CD4-positive, alpha-beta memory T cell (primary cell): ENCODE measurements around the gene RBX1. TPM values are rescaled to one million over a fixed set of nuclear protein-coding genes. Genes with fewer than 3 reads are reported as not detected.
A peak's percentile ranks its signal among the peaks of the same experiment; 100 is the strongest.

Source experiments
- CTCF ChIA-PET: fragments of 350-600 bp; sonication (Branson Sonifier 250); formaldehyde crosslinking; loops from one replicate; lab custom pipeline; 2021; ENCODE audit warnings: inconsistent platforms; ENCODE audit not compliant: partially characterized antibody; lab: Charles Lee
- POLR2A ChIA-PET: fragments of 350-600 bp; sonication (Branson Sonifier 250); formaldehyde crosslinking; loops from one replicate; lab custom pipeline; 2021; ENCODE audit not compliant: partially characterized antibody; lab: Charles Lee
- DNase-seq, 5 donors: peaks; one replicate each; pipeline versions ENCODE4 v3.0.0 to v3.0.0-alpha.2; 2020 to 2022; ENCODE audit warnings: mixed read lengths in 1 of 5
- H3K27ac ChIP-seq: one replicate; pipeline ENCODE4 v1.7.0; 2013; ENCODE audit warnings: low read depth, low read length
- H3K27me3 ChIP-seq: 2 replicates; pipeline ENCODE4 v1.7.0; 2013; ENCODE audit warnings: mild to moderate bottlenecking, low read length, moderate library complexity; ENCODE audit not compliant: insufficient read depth
- H3K36me3 ChIP-seq: 2 replicates; pipeline ENCODE4 v1.7.0; 2013; ENCODE audit warnings: mild to moderate bottlenecking, low read length, moderate library complexity; ENCODE audit not compliant: insufficient read depth
- H3K4me1 ChIP-seq: 2 replicates; pipeline ENCODE4 v1.7.0; 2013; ENCODE audit warnings: mild to moderate bottlenecking, low read length, moderate library complexity; ENCODE audit not compliant: insufficient read depth
- H3K4me3 ChIP-seq, 2 donors: one replicate each; pipeline ENCODE4 v1.7.0; 2013; ENCODE audit warnings: low read length in 2 of 2, mild to moderate bottlenecking in 1 of 2
- H3K9me3 ChIP-seq, 2 donors: one replicate each; pipeline ENCODE4 v1.7.0; 2013; ENCODE audit warnings: low read length in 2 of 2, control low read depth in 1 of 2; ENCODE audit not compliant: control insufficient read depth in 1 of 2
- H3K27ac Mint-ChIP-seq, 7 donors: one replicate each; pipeline ENCODE4 v1.8.0; 2020 to 2021; ENCODE audit warnings: mixed read lengths in 7 of 7, mild to moderate bottlenecking in 6 of 7, inconsistent platforms in 3 of 7, moderate library complexity in 3 of 7
- H3K27me3 Mint-ChIP-seq, 2 donors: one replicate each; pipeline ENCODE4 v1.8.0; 2020 to 2021; ENCODE audit warnings: mixed read lengths in 2 of 2
- H3K36me3 Mint-ChIP-seq, 2 donors: one replicate each; pipeline ENCODE4 v1.8.0; 2020 to 2021; ENCODE audit warnings: mixed read lengths in 2 of 2, inconsistent platforms in 1 of 2, mild to moderate bottlenecking in 1 of 2
- H3K4me1 Mint-ChIP-seq, 4 donors: one replicate each; pipeline ENCODE4 v1.8.0; 2020 to 2021; ENCODE audit warnings: mixed read lengths in 4 of 4, mild to moderate bottlenecking in 1 of 4
- H3K4me3 Mint-ChIP-seq, 8 donors: one replicate each; pipeline ENCODE4 v1.8.0; 2020 to 2021; ENCODE audit warnings: mixed read lengths in 8 of 8, mild to moderate bottlenecking in 7 of 8, moderate library complexity in 6 of 8, inconsistent platforms in 3 of 8
- H3K9me3 Mint-ChIP-seq, 8 donors: one replicate each; pipeline ENCODE4 v1.8.0; 2020 to 2021; ENCODE audit warnings: mixed read lengths in 8 of 8, mild to moderate bottlenecking in 5 of 8, inconsistent platforms in 3 of 8, moderate library complexity in 1 of 8
- intact Hi-C: fragments of 100-400 bp; cut with micrococcal nuclease; formaldehyde crosslinking; loops from one replicate; pipeline ENCODE4 v1.15.1; 2023
- polyA plus RNA-seq, 2 donors: library from polyadenylated mRNA; unstranded; fragments of 300-500 nt; fragmentation: Illumina TruSeq; gene quantifications; one replicate each; pipeline ENCODE4 v1.2.3, GENCODE V29; 2021
- total RNA-seq, 2 experiments: library from RNA; stranded (reverse); gene quantifications; one replicate each; pipeline ENCODE4 v1.2.3, GENCODE V29; 2021

The RBX1 gene
- total and polyA plus RNA-seq, 4 experiments from 2014 or later, result 39.6 to 163 (median 98.3) TPM

- Mint-ChIP-seq H3K27me3 (no peaks in the 10 kb centered on the region), H3K4me3 (peak overlapping the region; percentile 22 to 64 (median 44)), H3K4me1 (peaks cover 4 to 6% (median 5%) of the 10 kb centered on the region in 4 donors), H3K36me3 (peaks cover 33 to 38% of the 10 kb centered on the region in 2 donors), H3K27ac (peak overlapping the region in 6 of 7 donors; percentile 48 to 84 (median 74)), H3K9me3 (no peaks in the 10 kb centered on the region)
- Histone ChIP-seq H3K4me3 (no peak overlapping the region), H3K36me3 (peaks cover 16% of the 10 kb centered on the region), H3K4me1 (peaks cover 4% of the 10 kb centered on the region), H3K27me3 (no peaks in the 10 kb centered on the region), H3K9me3 (no peaks in the 10 kb centered on the region), H3K27ac (no peak overlapping the region)
- intact Hi-C loops, result loop anchor here (1.0 kb wide), 4 partner anchors 29 to 379 kb away; partner anchors contain the start of genes RBX1 and ZC3H7B
- peak in 4 of 5 donors; percentile 63 to 72 (median 66) for DNase-seq
- ChIA-PET POLR2A (interaction anchor here (0.7 to 2.4 kb wide), 10 partner anchors 25 to 363 kb away, joined by 3 to 25 read pairs (median 8); partner anchors contain the start of genes EP300, RANGAP1, RBX1 and XPNPEP3), CTCF (interaction anchor here (0.7 to 6.0 kb wide), 62 partner anchors 9 to 860 kb away, joined by 3 to 133 read pairs (median 5); partner anchors contain the start of genes EP300, RANGAP1, RBX1 and ST13)
Measured at GRCh38 chr22:40922484-40923303, 28.5 kb upstream of the RBX1 start.

GRCh38 chr22:40928657-40929056, 22.5 kb upstream of the RBX1 start:
- DNase-seq, result no peak
- intact Hi-C loops, result no loop called here
- no peaks in the 10 kb centered on the region for H3K9me3 ChIP-seq
- Mint-ChIP-seq H3K27ac (no peak overlapping the region), H3K36me3 (peaks cover 28 to 43% of the 10 kb centered on the region in 2 donors), H3K9me3 (no peaks in the 10 kb centered on the region), H3K4me3 (no peak overlapping the region), H3K4me1 (peaks cover 0 to 1% (median 0%) of the 10 kb centered on the region in 4 donors), H3K27me3 (no peaks in the 10 kb centered on the region)
- H3K27me3 ChIP-seq, result no peaks in the 10 kb centered on the region
- CTCF ChIA-PET, result interaction anchor here (1.2 to 2.2 kb wide), 5 partner anchors 11 to 309 kb away, joined by 4 to 7 read pairs (median 4); partner anchors contain the start of gene EP300
- H3K4me3 ChIP-seq, result no peak overlapping the region
- POLR2A ChIA-PET, result no interaction called here
- H3K36me3 ChIP-seq, result peaks cover 16% of the 10 kb centered on the region
- no peaks in the 10 kb centered on the region for H3K4me1 ChIP-seq
- no peak overlapping the region for H3K27ac ChIP-seq

- Mint-ChIP-seq H3K27ac (no peak overlapping the region), H3K4me3 (no peak overlapping the region), H3K9me3 (no peaks in the 10 kb centered on the region), H3K4me1 (no peaks in the 10 kb centered on the region), H3K36me3 (peaks cover 0 to 16% of the 10 kb centered on the region in 2 donors), H3K27me3 (no peaks in the 10 kb centered on the region)
- Histone ChIP-seq H3K4me3 (no peak overlapping the region), H3K4me1 (no peaks in the 10 kb centered on the region), H3K36me3 (no peaks in the 10 kb centered on the region), H3K27me3 (no peaks in the 10 kb centered on the region), H3K27ac (no peak overlapping the region), H3K9me3 (no peaks in the 10 kb centered on the region)
- intact Hi-C loops, result no loop called here
- DNase-seq, result no peak
- POLR2A ChIA-PET, result no interaction called here
- CTCF ChIA-PET, result interaction anchor here (2.0 kb wide), 1 partner anchor 10 kb away, joined by 8 read pairs; no protein-coding TSS in a partner anchor
Measured at GRCh38 chr22:40932396-40932795, 18.8 kb upstream of the RBX1 start.

DNA sequence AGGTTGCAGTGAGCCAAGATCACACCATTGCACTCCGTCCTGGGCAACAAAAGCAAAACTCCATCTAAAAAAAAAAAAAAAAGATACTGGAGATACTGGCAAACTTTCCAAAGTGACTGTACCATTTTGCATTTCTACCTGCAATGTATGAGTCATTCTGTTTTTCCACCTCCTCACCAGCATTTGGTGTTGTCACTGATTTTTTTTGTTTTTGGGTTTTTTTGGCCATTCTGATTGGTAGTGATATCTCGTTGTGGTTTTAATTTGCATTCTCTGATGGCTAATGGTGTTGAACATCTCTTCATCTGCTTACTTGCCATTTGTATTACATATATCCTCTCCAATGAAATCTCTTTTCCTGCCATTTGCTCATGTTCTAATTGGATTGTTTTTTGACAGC, 12.0 kb upstream of the RBX1 start:
- no peak overlapping the region for H3K27ac ChIP-seq
- H3K27me3 Mint-ChIP-seq, result no peaks in the 10 kb centered on the region
- CTCF ChIA-PET, result interaction anchor here (2.1 kb wide), 1 partner anchor 17 kb away, joined by 6 read pairs; no protein-coding TSS in a partner anchor
- no peaks in the 10 kb centered on the region for H3K36me3 ChIP-seq
- no peaks in the 10 kb centered on the region for H3K9me3 ChIP-seq
- intact Hi-C loops, result no loop called here
- H3K9me3 Mint-ChIP-seq, result peaks cover 0 to 2% (median 0%) of the 10 kb centered on the region in 8 donors
- H3K4me3 Mint-ChIP-seq, result no peak overlapping the region
- no peaks in the 10 kb centered on the region for H3K27me3 ChIP-seq
- H3K36me3 Mint-ChIP-seq, result no peaks in the 10 kb centered on the region
- DNase-seq, result no peak
- H3K4me1 Mint-ChIP-seq, result peaks cover 1 to 5% (median 5%) of the 10 kb centered on the region in 4 donors
- no peak overlapping the region for H3K4me3 ChIP-seq
- POLR2A ChIA-PET, result interaction anchor here (0.7 kb wide), 1 partner anchor 121 kb away, joined by 3 read pairs; no protein-coding TSS in a partner anchor
- peak overlapping the region in 1 of 7 donors; percentile 11 for H3K27ac Mint-ChIP-seq
- no peaks in the 10 kb centered on the region for H3K4me1 ChIP-seq

DNA sequence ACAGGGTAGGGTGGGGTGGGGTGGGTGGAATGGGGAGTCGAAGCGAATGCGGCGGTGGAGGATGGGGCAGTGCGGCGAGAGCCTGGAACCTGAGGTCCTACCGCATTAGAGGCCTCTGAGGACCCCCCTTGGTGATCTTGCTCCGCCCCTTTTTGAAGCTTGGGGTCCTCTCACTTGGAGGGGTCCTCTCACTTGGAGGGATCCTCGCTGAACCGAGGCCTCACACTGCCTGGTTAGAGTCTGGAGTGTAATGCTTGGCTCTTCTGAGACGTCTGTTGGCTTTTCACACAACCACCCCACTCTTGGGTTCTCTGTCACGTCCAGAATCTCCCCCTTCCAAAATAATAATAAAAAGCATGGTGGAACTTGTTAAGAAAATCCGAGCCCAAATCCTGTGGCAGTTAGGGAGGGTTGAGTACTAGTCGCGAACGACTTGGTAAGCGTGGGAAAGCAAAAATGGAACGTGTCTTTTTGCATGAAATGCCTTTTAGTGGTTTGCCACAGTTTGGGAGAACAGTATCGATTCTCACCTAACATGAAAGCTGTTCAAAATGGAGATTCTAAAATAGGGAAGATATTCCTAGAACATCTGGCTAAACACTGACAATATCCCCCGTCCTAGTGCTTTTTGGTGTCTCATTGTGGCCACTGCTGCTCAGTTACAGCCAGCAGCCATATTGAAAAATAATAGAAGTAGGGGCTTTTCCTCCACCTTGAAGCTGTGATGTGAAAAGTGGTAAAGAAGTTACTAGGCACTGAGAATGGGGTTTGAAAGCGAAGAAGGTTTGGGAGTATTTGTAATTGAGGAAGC, 822 bp downstream of the RBX1 start:
- POLR2A ChIA-PET, result interaction anchor here (0.8 to 6.0 kb wide), 29 partner anchors 8 to 988 kb away, joined by 3 to 211 read pairs (median 6); partner anchors contain the start of genes ACO2, DESI1, EP300 and PHF5A

DNA sequence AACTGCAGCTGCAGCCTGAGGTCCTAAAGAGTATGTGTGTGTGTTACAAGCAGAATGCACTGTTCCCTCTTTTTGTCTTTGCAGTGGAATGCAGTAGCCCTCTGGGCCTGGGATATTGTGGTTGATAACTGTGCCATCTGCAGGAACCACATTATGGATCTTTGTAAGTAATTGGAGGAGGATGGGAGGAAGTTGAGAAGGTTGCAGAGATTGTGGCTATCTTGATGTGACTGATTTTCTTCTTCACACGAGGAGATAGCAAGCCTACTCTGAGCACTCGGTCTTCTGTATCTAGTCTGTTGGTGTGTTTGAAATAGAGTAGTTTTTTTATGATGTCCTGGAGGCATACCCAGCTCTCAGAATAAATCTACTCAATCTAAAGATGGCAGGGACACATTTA, 2.3 kb downstream of the RBX1 start:
- Histone ChIP-seq H3K36me3 (peaks cover 4% of the 10 kb centered on the region), H3K27me3 (no peaks in the 10 kb centered on the region), H3K4me3 (no peak overlapping the region), H3K4me1 (peaks cover 33% of the 10 kb centered on the region), H3K27ac (no peak overlapping the region), H3K9me3 (no peaks in the 10 kb centered on the region)
- ChIA-PET POLR2A (interaction anchor here (0.6 to 3.5 kb wide), 3 partner anchors 9 to 139 kb away, joined by 3 to 87 read pairs (median 3); partner anchors contain the start of gene EP300), CTCF (no interaction called here)
- H3K27me3 Mint-ChIP-seq, result peaks cover 0 to 5% of the 10 kb centered on the region in 2 donors
- intact Hi-C loops, result loop anchor here (5.0 kb wide), 3 partner anchors 136 to 494 kb away; partner anchors contain the start of genes L3MBTL2, SLC25A17 and TOB2
- DNase-seq, result no peak
- peaks cover 17 to 40% (median 30%) of the 10 kb centered on the region in 4 donors for H3K4me1 Mint-ChIP-seq
- peak overlapping the region in 4 of 8 donors; percentile 2 to 53 (median 46) for H3K4me3 Mint-ChIP-seq
- H3K36me3 Mint-ChIP-seq, result peaks cover 3 to 40% of the 10 kb centered on the region in 2 donors
- H3K9me3 Mint-ChIP-seq, result peaks cover 0 to 2% (median 0%) of the 10 kb centered on the region in 8 donors
- peak overlapping the region; percentile 24 to 100 (median 70) for H3K27ac Mint-ChIP-seq

More for the DNA sequence above, 822 bp downstream of the RBX1 start:
- peaks cover 0 to 5% of the 10 kb centered on the region in 2 donors for H3K27me3 Mint-ChIP-seq
- intact Hi-C loops, result loop anchor here (1.0 to 5.0 kb wide), 9 partner anchors 30 to 517 kb away; partner anchors contain the start of genes ACO2, L3MBTL2, PHF5A and RANGAP1
- peaks cover 17 to 36% (median 30%) of the 10 kb centered on the region in 4 donors for H3K4me1 Mint-ChIP-seq
- no peaks in the 10 kb centered on the region for H3K27me3 ChIP-seq
- CTCF ChIA-PET, result interaction anchor here (0.9 to 2.8 kb wide), 5 partner anchors 30 to 144 kb away, joined by 3 to 19 read pairs (median 3); no protein-coding TSS in a partner anchor
- peak overlapping the region; percentile 96 to 100 (median 99) for H3K4me3 Mint-ChIP-seq
- DNase-seq, result peak in 1 of 5 donors; percentile 2
- H3K36me3 Mint-ChIP-seq, result peaks cover 3 to 35% of the 10 kb centered on the region in 2 donors
- peaks cover 4% of the 10 kb centered on the region for H3K36me3 ChIP-seq
- H3K4me1 ChIP-seq, result peaks cover 33% of the 10 kb centered on the region
- peak overlapping the region; percentile 97 to 100 (median 100) for H3K27ac Mint-ChIP-seq
- H3K9me3 Mint-ChIP-seq, result peaks cover 0 to 2% (median 0%) of the 10 kb centered on the region in 8 donors
- peak overlapping the region; percentile 72 to 92 for H3K4me3 ChIP-seq
- H3K27ac ChIP-seq, result peak overlapping the region; percentile 87
- no peaks in the 10 kb centered on the region for H3K9me3 ChIP-seq
